HepG2 (cell line): ENCODE data around the gene TBC1D14. TPM values are rescaled to one million over a fixed set of nuclear protein-coding genes. Genes with fewer than 3 reads are reported as not detected.

Experiments
- ATF2 ChIP-seq: sonication (generic); formaldehyde crosslinking; IDR thresholded peaks from 2 replicates; pipeline ENCODE4 v1.4.0; 2020; ENCODE audit warnings: missing genetic modification reagents
- EEA1 ChIP-seq: sonication (generic); formaldehyde crosslinking; IDR thresholded peaks from 2 replicates; pipeline ENCODE4 v1.5.1; 2020; ENCODE audit warnings: mild to moderate bottlenecking, missing genetic modification reagents, borderline replicate concordance
- EP300 ChIP-seq, 3 experiments: sonication (generic) in 1 of 3; formaldehyde crosslinking in 1 of 3; IDR thresholded peaks; 2 replicates each; pipeline versions ENCODE4 v1.5.1 to v1.6.1; 2011 to 2020; ENCODE audit warnings: low read depth in 2 of 3, low read length in 2 of 3, borderline replicate concordance in 1 of 3, improper control_type of control experiment in 1 of 3, mild to moderate bottlenecking in 1 of 3, missing genetic modification reagents in 1 of 3, moderate library complexity in 1 of 3
- GTF3A ChIP-seq: sonication (generic); formaldehyde crosslinking; conservative IDR thresholded peaks from 2 replicates; pipeline ENCODE4 v1.4.0; 2020; ENCODE audit warnings: mild to moderate bottlenecking, missing genetic modification reagents
- HNRNPH1 ChIP-seq: fragments of 200-400 bp; formaldehyde crosslinking; optimal IDR thresholded peaks from 2 replicates; pipeline ENCODE3; 2017; ENCODE audit warnings: mild to moderate bottlenecking, low read depth, low read length
- PRMT3 ChIP-seq: sonication (generic); formaldehyde crosslinking; IDR thresholded peaks from 2 replicates; pipeline ENCODE4 v1.8.1; 2022; ENCODE audit warnings: low read depth, mild to moderate bottlenecking, moderate library complexity, missing genetic modification reagents, borderline replicate concordance
- SRY ChIP-seq: sonication (generic); formaldehyde crosslinking; IDR thresholded peaks from 2 replicates; pipeline ENCODE4 v1.8.0; 2022; ENCODE audit warnings: mild to moderate bottlenecking, missing genetic modification reagents
- TFAP4 ChIP-seq: sonication (generic); IDR thresholded peaks from 2 replicates; pipeline ENCODE4 v1.6.1; 2016; ENCODE audit warnings: low read depth, borderline replicate concordance
- U2AF2 ChIP-seq: fragments of 200-400 bp; formaldehyde crosslinking; IDR thresholded peaks from 2 replicates; pipeline ENCODE4 v1.6.1; 2017; ENCODE audit warnings: low read depth, mild to moderate bottlenecking, low read length
- ZIK1 ChIP-seq: sonication (generic); formaldehyde crosslinking; IDR thresholded peaks from 2 replicates; pipeline ENCODE4 v1.5.0; 2020; ENCODE audit warnings: mild to moderate bottlenecking, low read depth, missing genetic modification reagents, borderline replicate concordance
- ZNF138 ChIP-seq: sonication (generic); formaldehyde crosslinking; IDR thresholded peaks from 2 replicates; pipeline ENCODE4 v1.5.0; 2020; ENCODE audit warnings: mild to moderate bottlenecking, low read depth, missing genetic modification reagents
- ZNF432 ChIP-seq: sonication (generic); formaldehyde crosslinking; IDR thresholded peaks from 2 replicates; pipeline ENCODE4 v1.5.0; 2020; ENCODE audit warnings: missing genetic modification reagents, mild to moderate bottlenecking, borderline replicate concordance
- polyA plus RNA-seq, 8 experiments: library from polyadenylated mRNA; depleted of rRNA in 3 of 8; stranded (reverse) in 7 of 8; unstranded in 1 of 8; fragments of >200 nt; fragmentation: Illumina TruSeq in 4 of 8; extraction: Trizol in 4 of 8; gene quantifications; 2 replicates each; pipeline versions ENCODE4 v1.2.1 to v1.2.3, GENCODE V29; 2011 to 2016; ENCODE audit warnings: low read depth in 4 of 8, missing spikeins in 1 of 8, mixed read lengths in 1 of 8; ENCODE audit not compliant: insufficient read depth in 1 of 8
- total RNA-seq, 5 experiments: library from RNA; depleted of rRNA; stranded (reverse); fragments of >200 nt; fragmentation: Illumina TruSeq; extraction: Trizol; gene quantifications; 2 replicates each; pipeline ENCODE4 v1.2.3, GENCODE V29; 2016; ENCODE audit warnings: low read depth in 1 of 5
- TF ChIP-seq, protein P1 (sequence below): sonication (generic); formaldehyde crosslinking; IDR thresholded peaks from 2 replicates; pipeline ENCODE4 v1.9.0; 2021; ENCODE audit warnings: mild to moderate bottlenecking, missing genetic modification reagents

TBC1D14 gene
- total and polyA plus RNA-seq, 2 of the 13 experiments (the other 11 are each of a cell fraction or from before 2014, with no cell fraction given), result 29.5 to 46.5 TPM

GRCh38 chr4:6909113-6909969, at the start of gene TBC1D14 (continued):
- no peak for TF ChIP-seq TFAP4
- peak; percentile 47; the same call in 1 of the 2 replicates for TF ChIP-seq ATF2
- 0 out of 2 replicates have a peak, but pooled peaks have one; percentile 58 for TF ChIP-seq SRY (CRISPR knock-in tag)
- TF ChIP-seq ZIK1, result 0 out of 2 replicates have a peak, but pooled peaks have one; percentile 48
- TF ChIP-seq ZNF138 (CRISPR knock-in tag), result peak; percentile 56; the same call in 1 of the 2 replicates
- 0 out of 2 replicates have a peak, but pooled peaks have one; percentile 31 for TF ChIP-seq PRMT3
- TF ChIP-seq ZNF432, result no peak
- TF ChIP-seq GTF3A, result peak; percentile 59; the same call in 1 of the 2 replicates
- 0 out of 4 replicates have a peak, but pooled peaks of 1 of the 2 experiments have one; percentile 30 for TF ChIP-seq EP300 (IDR thresholded peaks at IDR 0.05; ENCODE audit: low read depth in 2 of 2, low read length in 2 of 2)
- no peak for TF ChIP-seq EP300 (CRISPR knock-in tag; IDR thresholded peaks at IDR 0.05; ENCODE audit: borderline replicate concordance)
- TF ChIP-seq HNRNPH1, result no peak
- TF ChIP-seq, protein P1, sequence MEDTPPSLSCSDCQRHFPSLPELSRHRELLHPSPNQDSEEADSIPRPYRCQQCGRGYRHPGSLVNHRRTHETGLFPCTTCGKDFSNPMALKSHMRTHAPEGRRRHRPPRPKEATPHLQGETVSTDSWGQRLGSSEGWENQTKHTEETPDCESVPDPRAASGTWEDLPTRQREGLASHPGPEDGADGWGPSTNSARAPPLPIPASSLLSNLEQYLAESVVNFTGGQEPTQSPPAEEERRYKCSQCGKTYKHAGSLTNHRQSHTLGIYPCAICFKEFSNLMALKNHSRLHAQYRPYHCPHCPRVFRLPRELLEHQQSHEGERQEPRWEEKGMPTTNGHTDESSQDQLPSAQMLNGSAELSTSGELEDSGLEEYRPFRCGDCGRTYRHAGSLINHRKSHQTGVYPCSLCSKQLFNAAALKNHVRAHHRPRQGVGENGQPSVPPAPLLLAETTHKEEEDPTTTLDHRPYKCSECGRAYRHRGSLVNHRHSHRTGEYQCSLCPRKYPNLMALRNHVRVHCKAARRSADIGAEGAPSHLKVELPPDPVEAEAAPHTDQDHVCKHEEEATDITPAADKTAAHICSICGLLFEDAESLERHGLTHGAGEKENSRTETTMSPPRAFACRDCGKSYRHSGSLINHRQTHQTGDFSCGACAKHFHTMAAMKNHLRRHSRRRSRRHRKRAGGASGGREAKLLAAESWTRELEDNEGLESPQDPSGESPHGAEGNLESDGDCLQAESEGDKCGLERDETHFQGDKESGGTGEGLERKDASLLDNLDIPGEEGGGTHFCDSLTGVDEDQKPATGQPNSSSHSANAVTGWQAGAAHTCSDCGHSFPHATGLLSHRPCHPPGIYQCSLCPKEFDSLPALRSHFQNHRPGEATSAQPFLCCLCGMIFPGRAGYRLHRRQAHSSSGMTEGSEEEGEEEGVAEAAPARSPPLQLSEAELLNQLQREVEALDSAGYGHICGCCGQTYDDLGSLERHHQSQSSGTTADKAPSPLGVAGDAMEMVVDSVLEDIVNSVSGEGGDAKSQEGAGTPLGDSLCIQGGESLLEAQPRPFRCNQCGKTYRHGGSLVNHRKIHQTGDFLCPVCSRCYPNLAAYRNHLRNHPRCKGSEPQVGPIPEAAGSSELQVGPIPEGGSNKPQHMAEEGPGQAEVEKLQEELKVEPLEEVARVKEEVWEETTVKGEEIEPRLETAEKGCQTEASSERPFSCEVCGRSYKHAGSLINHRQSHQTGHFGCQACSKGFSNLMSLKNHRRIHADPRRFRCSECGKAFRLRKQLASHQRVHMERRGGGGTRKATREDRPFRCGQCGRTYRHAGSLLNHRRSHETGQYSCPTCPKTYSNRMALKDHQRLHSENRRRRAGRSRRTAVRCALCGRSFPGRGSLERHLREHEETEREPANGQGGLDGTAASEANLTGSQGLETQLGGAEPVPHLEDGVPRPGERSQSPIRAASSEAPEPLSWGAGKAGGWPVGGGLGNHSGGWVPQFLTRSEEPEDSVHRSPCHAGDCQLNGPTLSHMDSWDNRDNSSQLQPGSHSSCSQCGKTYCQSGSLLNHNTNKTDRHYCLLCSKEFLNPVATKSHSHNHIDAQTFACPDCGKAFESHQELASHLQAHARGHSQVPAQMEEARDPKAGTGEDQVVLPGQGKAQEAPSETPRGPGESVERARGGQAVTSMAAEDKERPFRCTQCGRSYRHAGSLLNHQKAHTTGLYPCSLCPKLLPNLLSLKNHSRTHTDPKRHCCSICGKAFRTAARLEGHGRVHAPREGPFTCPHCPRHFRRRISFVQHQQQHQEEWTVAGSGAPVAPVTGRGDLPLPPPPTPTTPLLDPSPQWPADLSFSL (CRISPR knock-in tag), result no peak
- 0 out of 2 replicates have a peak, but pooled peaks have one; percentile 27 for TF ChIP-seq U2AF2
- TF ChIP-seq EEA1 (CRISPR knock-in tag), result 0 out of 2 replicates have a peak, but pooled peaks have one; percentile 53
